ENCODE results near the gene LTK.

GRCh38 chr15:41511899-41512369 is 1.7 kb downstream of the LTK start:
- no peak for TF ChIP-seq CTCF (IDR thresholded peaks at IDR 0.05)
- TF ChIP-seq POLR2A (IDR thresholded peaks at IDR 0.05): no peak

All from adrenal gland (tissue), 5 donors.